MCF 10A (cell line): ENCODE results near the gene HRH2. TPM values are rescaled to one million over a fixed set of nuclear protein-coding genes. Genes with fewer than 3 reads are reported as not detected.

Experiments
- BruUV-seq: library from RNA; stranded (reverse); fragments of 400-500 nt; replicated peaks from 2 replicates; lab custom pipeline; 2021; lab: Mats Ljungman, UMichigan
- CTCF ChIA-PET: fragments of 300-600 bp; sonication (Branson Sonifier 250); formaldehyde crosslinking; extraction: SDS; loops from one replicate; lab custom pipeline; 2021; ENCODE audit warnings: antibody characterized with exemption, inconsistent platforms; lab: Yijun Ruan, JAX
- POLR2A ChIA-PET: fragments of 300-600, 350-650 bp; sonication (Branson Sonifier 250); formaldehyde crosslinking; extraction: SDS; loops from one replicate; lab custom pipeline; 2020; ENCODE audit warnings: antibody characterized with exemption, inconsistent platforms; lab: Yijun Ruan, JAX
- DNase-seq: peaks from one replicate; pipeline ENCODE4 v3.0.0-alpha.2; 2018; ENCODE audit not compliant: unreplicated experiment
- H3K27ac Mint-ChIP-seq: one replicate; pipeline ENCODE4 v1.8.0; 2022; ENCODE audit warnings: mild to moderate bottlenecking, low read depth, mixed read lengths; ENCODE audit not compliant: unreplicated experiment
- H3K27me3 Mint-ChIP-seq: one replicate; pipeline ENCODE4 v1.8.0; 2022; ENCODE audit warnings: mixed read lengths; ENCODE audit not compliant: insufficient read depth, unreplicated experiment
- H3K36me3 Mint-ChIP-seq: one replicate; pipeline ENCODE4 v1.8.0; 2022; ENCODE audit warnings: mild to moderate bottlenecking, moderate library complexity, mixed read lengths; ENCODE audit not compliant: insufficient read depth, unreplicated experiment
- H3K4me1 Mint-ChIP-seq: one replicate; pipeline ENCODE4 v1.8.0; 2022; ENCODE audit warnings: mixed read lengths; ENCODE audit not compliant: insufficient read depth, unreplicated experiment
- H3K4me3 Mint-ChIP-seq: one replicate; pipeline ENCODE4 v1.8.0; 2022; ENCODE audit warnings: mild to moderate bottlenecking, moderate library complexity, mixed read lengths; ENCODE audit not compliant: unreplicated experiment
- H3K9me3 Mint-ChIP-seq: one replicate; pipeline ENCODE4 v1.8.0; 2022; ENCODE audit warnings: mixed read lengths; ENCODE audit not compliant: unreplicated experiment
- CTCF ChIP-seq: fragments of 200-600 bp; IDR thresholded peaks from one replicate; pipeline ENCODE4 v1.8.0; 2022; ENCODE audit warnings: antibody characterized with exemption, mild to moderate bottlenecking; ENCODE audit not compliant: unreplicated experiment
- intact Hi-C: fragments of 100-400 bp; cut with micrococcal nuclease; formaldehyde crosslinking; loops from 2 replicates; pipeline ENCODE4 v1.14.1; 2022
- total RNA-seq: library from RNA; stranded (reverse); gene quantifications from 2 replicates; pipeline ENCODE4 v1.2.3, GENCODE V29; 2022

HRH2 gene
- total RNA-seq, 1 experiment from 2014 or later, result not detected

GRCh38 chr5:175711472-175712312 is 53.8 kb downstream of the HRH2 start:
- Mint-ChIP-seq H3K9me3 (peaks cover 13% of the 10 kb centered on the region), H3K27ac (no peak overlapping the region), H3K4me1 (no peaks in the 10 kb centered on the region), H3K4me3 (no peak overlapping the region), H3K36me3 (peaks cover 5% of the 10 kb centered on the region), H3K27me3 (peaks cover 89% of the 10 kb centered on the region)
- TF ChIP-seq CTCF, result no peak
- no peak for DNase-seq
- intact Hi-C loops, result no loop called here
- ChIA-PET CTCF (interaction anchor here (0.6 to 1.2 kb wide), 5 partner anchors 8 to 177 kb away, joined by 3 to 4 read pairs (median 3); no protein-coding TSS in a partner anchor), POLR2A (no interaction called here)
- no TSS peak for BruUV-seq

DNA sequence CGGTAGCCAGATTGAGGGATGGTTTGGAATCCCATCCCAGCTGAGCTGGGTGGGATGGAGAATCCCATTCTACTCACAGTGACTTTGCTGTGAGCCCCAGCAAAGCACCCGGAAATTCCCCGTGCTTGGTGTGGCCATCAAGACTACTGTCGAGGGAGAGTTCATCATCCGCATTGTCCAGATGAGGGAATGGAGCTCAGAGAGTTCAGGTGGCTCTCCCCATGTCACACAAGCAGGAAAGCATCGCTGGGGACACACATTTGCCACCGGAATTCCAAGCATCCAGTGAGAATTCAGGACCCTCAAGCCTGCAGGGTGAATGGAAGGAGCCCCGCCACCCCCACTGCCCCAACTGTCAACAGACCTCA is 54.4 kb downstream of the HRH2 start:
- no peaks in the 10 kb centered on the region for H3K4me1 Mint-ChIP-seq
- no peak for DNase-seq
- H3K27me3 Mint-ChIP-seq, result peaks cover 95% of the 10 kb centered on the region
- BruUV-seq, result no TSS peak
- no peak overlapping the region for H3K4me3 Mint-ChIP-seq
- H3K36me3 Mint-ChIP-seq, result peaks cover 5% of the 10 kb centered on the region
- CTCF ChIA-PET, result interaction anchor here (0.8 to 1.2 kb wide), 2 partner anchors 18 to 177 kb away, joined by 3 read pairs; no protein-coding TSS in a partner anchor
- POLR2A ChIA-PET, result no interaction called here
- intact Hi-C loops, result no loop called here
- H3K9me3 Mint-ChIP-seq, result peaks cover 15% of the 10 kb centered on the region
- H3K27ac Mint-ChIP-seq, result no peak overlapping the region
- no peak for TF ChIP-seq CTCF

DNA sequence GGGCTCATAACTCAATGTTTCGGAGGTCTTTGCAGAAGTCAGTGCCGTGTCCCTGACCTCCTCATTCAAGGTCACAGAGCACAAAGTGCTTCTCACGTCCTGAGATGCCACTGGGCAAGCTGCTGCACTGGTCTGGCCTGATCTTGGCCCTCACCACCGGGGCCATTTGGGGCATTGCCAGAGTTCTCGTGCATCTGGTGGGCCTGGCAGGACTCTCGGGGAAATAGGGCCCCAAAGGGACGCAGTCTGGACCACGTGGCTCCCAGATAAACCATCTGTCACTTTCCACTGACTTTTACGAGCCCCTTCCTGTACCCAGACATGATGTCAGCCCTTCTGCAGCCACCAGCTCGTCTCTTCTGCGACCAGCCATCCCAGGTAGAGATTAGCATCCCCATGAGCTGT is 54.8 kb downstream of the HRH2 start:
- no peaks in the 10 kb centered on the region for H3K4me1 Mint-ChIP-seq
- intact Hi-C loops, result no loop called here
- H3K36me3 Mint-ChIP-seq, result peaks cover 5% of the 10 kb centered on the region
- peaks cover 15% of the 10 kb centered on the region for H3K9me3 Mint-ChIP-seq
- CTCF ChIA-PET, result interaction anchor here (0.8 to 1.4 kb wide), 2 partner anchors 9 to 177 kb away, joined by 3 read pairs; no protein-coding TSS in a partner anchor
- no peak overlapping the region for H3K27ac Mint-ChIP-seq
- no TSS peak for BruUV-seq
- TF ChIP-seq CTCF, result no peak
- no peak for DNase-seq
- no peak overlapping the region for H3K4me3 Mint-ChIP-seq
- POLR2A ChIA-PET, result no interaction called here
- H3K27me3 Mint-ChIP-seq, result peaks cover 96% of the 10 kb centered on the region

DNA sequence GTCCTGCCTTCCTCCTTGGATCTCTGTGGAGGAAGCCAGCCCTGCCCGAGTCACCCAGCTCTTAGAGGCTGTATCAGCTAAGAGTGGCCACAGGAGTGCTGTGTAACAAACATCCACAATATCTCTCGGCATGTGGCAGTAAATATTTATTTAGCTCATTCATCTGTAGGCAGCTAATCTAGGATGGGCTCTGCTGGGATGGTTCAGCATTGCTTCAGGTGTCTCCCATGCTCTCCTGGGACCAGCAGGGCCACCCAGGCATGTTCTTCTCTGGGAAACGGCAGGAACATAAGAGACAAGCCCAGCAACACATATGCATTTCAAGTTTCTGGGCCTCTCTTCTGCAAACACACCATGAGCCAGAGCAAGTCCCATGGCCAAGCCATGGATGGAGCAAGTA is 56.1 kb downstream of the HRH2 start:
- peaks cover 5% of the 10 kb centered on the region for H3K36me3 Mint-ChIP-seq
- no peaks in the 10 kb centered on the region for H3K4me1 Mint-ChIP-seq
- H3K27ac Mint-ChIP-seq, result no peak overlapping the region
- no peak for DNase-seq
- no peak overlapping the region for H3K4me3 Mint-ChIP-seq
- H3K9me3 Mint-ChIP-seq, result peaks cover 15% of the 10 kb centered on the region
- no TSS peak for BruUV-seq
- TF ChIP-seq CTCF, result no peak
- intact Hi-C loops, result no loop called here
- POLR2A ChIA-PET, result no interaction called here
- CTCF ChIA-PET, result interaction anchor here (0.5 to 1.9 kb wide), 6 partner anchors 10 to 778 kb away, joined by 3 to 10 read pairs (median 3); no protein-coding TSS in a partner anchor
- peaks cover 83% of the 10 kb centered on the region for H3K27me3 Mint-ChIP-seq
